ENCODE results near the gene SSBP4.

Gene SSBP4

GRCh38 chr19:18392417-18392816 lies 26.8 kb upstream of the SSBP4 start:
- no peak for DNase-seq (ENCODE audit: low read depth, low spot score)
- ChIA-PET POLR2A (no interaction called here), CTCF (interaction anchor here (1.0 to 8.3 kb wide), 4 partner anchors 8 to 38 kb away, joined by 3 to 170 read pairs (median 40); partner anchors contain the start of genes LRRC25 and SSBP4)
- H3K4me3 ChIP-seq (ENCODE audit: low read depth, low read length): no peak overlapping the region
- no peak for TF ChIP-seq CTCF (IDR thresholded peaks at IDR 0.05; ENCODE audit: insufficient read depth, low read length, missing control alignments)

- H3K4me3 ChIP-seq (ENCODE audit: low read depth, low read length): no peak overlapping the region
- ChIA-PET POLR2A (no interaction called here), CTCF (interaction anchor here (1.0 to 8.3 kb wide), 4 partner anchors 7 to 38 kb away, joined by 3 to 170 read pairs (median 40); partner anchors contain the start of genes LRRC25 and SSBP4)
- no peak for TF ChIP-seq CTCF (IDR thresholded peaks at IDR 0.05; ENCODE audit: insufficient read depth, low read length, missing control alignments)
- DNase-seq (ENCODE audit: low read depth, low spot score): no peak
These were observed 26.3 kb upstream of the SSBP4 start for GRCh38 chr19:18392926-18393325.

- no peak overlapping the region for H3K4me3 ChIP-seq (ENCODE audit: low read depth, low read length)
- no peak for DNase-seq (ENCODE audit: low read depth, low spot score)
- ChIA-PET POLR2A (no interaction called here), CTCF (interaction anchor here (2.3 kb wide), 1 partner anchor 13 kb away, joined by 10 read pairs; no protein-coding TSS in a partner anchor)
- TF ChIP-seq CTCF (IDR thresholded peaks at IDR 0.05; ENCODE audit: insufficient read depth, low read length, missing control alignments): no peak
These were observed 25.4 kb upstream of the SSBP4 start for GRCh38 chr19:18393836-18394235.

GRCh38 chr19:18396471-18397241 lies 22.5 kb upstream of the SSBP4 start:
- ChIA-PET CTCF (interaction anchor here (0.6 to 1.8 kb wide), 4 partner anchors 9 to 117 kb away, joined by 3 to 13 read pairs (median 5); no protein-coding TSS in a partner anchor), POLR2A (no interaction called here)
- no peak for DNase-seq (ENCODE audit: low read depth, low spot score)
- TF ChIP-seq CTCF (IDR thresholded peaks at IDR 0.05; ENCODE audit: insufficient read depth, low read length, missing control alignments): no peak
- no peak overlapping the region for H3K4me3 ChIP-seq (ENCODE audit: low read depth, low read length)

GRCh38 chr19:18397242-18398202 lies 21.7 kb upstream of the SSBP4 start, which contains the start of gene LRRC25:
Gene LRRC25, minus strand, starts transcription at chr19:18397622. Its CDS starts 659 bp downstream, at chr19:18396963.
- H3K4me3 ChIP-seq (ENCODE audit: low read depth, low read length): no peak within 1 kb of the TSS
- CTCF ChIA-PET: interaction anchor here (1.0 to 5.7 kb wide), 5 partner anchors 7 to 48 kb away, joined by 3 to 71 read pairs (median 6); no protein-coding TSS in a partner anchor
- TF ChIP-seq CTCF (IDR thresholded peaks at IDR 0.05; ENCODE audit: insufficient read depth, low read length, missing control alignments): no peak
- DNase-seq (ENCODE audit: low read depth, low spot score): no peak
- POLR2A ChIA-PET: interaction anchor here (0.5 kb wide), 1 partner anchor 26 kb away, joined by 3 read pairs; no protein-coding TSS in a partner anchor

Data from AG04449 (cell line).